Caco-2 (cell line): ENCODE data around the gene PEX26. TPM values are rescaled to one million over a fixed set of nuclear protein-coding genes. Genes with fewer than 3 reads are reported as not detected.
"Not testable (repeated sequence)": the region's sequence is repeated elsewhere in the genome, so short reads cannot be mapped to it uniquely, and the experiment has no call there.

ENCODE experiments used
- BruUV-seq: library from RNA; stranded (reverse); fragments of 400-500 nt; replicated peaks from 2 replicates; lab custom pipeline; 2021; lab: Mats Ljungman, UMichigan
- CTCF ChIA-PET: fragments of 300-600 bp; sonication (Branson Sonifier 250); formaldehyde crosslinking; loops from one replicate; lab custom pipeline; 2022; ENCODE audit warnings: antibody characterized with exemption; lab: Charles Lee
- POLR2A ChIA-PET: fragments of 300-600 bp; sonication (Branson Sonifier 250); formaldehyde crosslinking; loops from one replicate; lab custom pipeline; 2022; ENCODE audit warnings: antibody characterized with exemption; lab: Charles Lee
- DNase-seq, 2 experiments: peaks; one replicate each; pipeline versions ENCODE4 v3.0.0 to v3.0.0-alpha.2; 2020 to 2022
- H3K27me3 ChIP-seq: replicated peaks from 2 replicates; pipeline ENCODE4 v1.6.0; 2011; ENCODE audit warnings: low read length; ENCODE audit not compliant: control insufficient read depth, insufficient read depth
- H3K36me3 ChIP-seq: 2 replicates; pipeline ENCODE4 v1.5.1; 2011; ENCODE audit warnings: low read length; ENCODE audit not compliant: control insufficient read depth, insufficient read depth
- H3K4me1 ChIP-seq: fragments of 250-450 bp; sonication (Bioruptor Pico); 2 replicates; pipeline ENCODE4 v1.5.1; 2020; ENCODE audit warnings: mild to moderate bottlenecking
- H3K4me3 ChIP-seq: 2 replicates; pipeline ENCODE4 v1.5.1; 2011; ENCODE audit warnings: low read depth, mild to moderate bottlenecking, control low read depth, low read length
- H3K9me3 ChIP-seq: fragments of 250-450 bp; sonication (Bioruptor Pico); 2 replicates; pipeline ENCODE4 v1.5.1; 2020; ENCODE audit warnings: mild to moderate bottlenecking, moderate library complexity
- H3K27ac Mint-ChIP-seq: one replicate; pipeline ENCODE4 v1.8.0; 2022; ENCODE audit warnings: mixed read lengths; ENCODE audit not compliant: unreplicated experiment
- H3K27me3 Mint-ChIP-seq: one replicate; pipeline ENCODE4 v1.8.0; 2022; ENCODE audit warnings: mixed read lengths; ENCODE audit not compliant: insufficient read depth, unreplicated experiment
- H3K36me3 Mint-ChIP-seq: one replicate; pipeline ENCODE4 v1.8.0; 2022; ENCODE audit warnings: mild to moderate bottlenecking, mixed read lengths; ENCODE audit not compliant: insufficient read depth, unreplicated experiment
- H3K4me1 Mint-ChIP-seq: one replicate; pipeline ENCODE4 v1.8.0; 2022; ENCODE audit warnings: low read depth, mixed read lengths; ENCODE audit not compliant: unreplicated experiment
- H3K4me3 Mint-ChIP-seq: one replicate; pipeline ENCODE4 v1.8.0; 2022; ENCODE audit warnings: mild to moderate bottlenecking, moderate library complexity, mixed read lengths; ENCODE audit not compliant: unreplicated experiment
- H3K9me3 Mint-ChIP-seq: one replicate; pipeline ENCODE4 v1.8.0; 2022; ENCODE audit warnings: mixed read lengths; ENCODE audit not compliant: unreplicated experiment
- intact Hi-C: fragments of 100-400 bp; cut with micrococcal nuclease; formaldehyde crosslinking; loops from one replicate; pipeline ENCODE4 v1.10.0; 2022; ENCODE audit not compliant: unreplicated experiment
- total RNA-seq: library from RNA; stranded (reverse); gene quantifications from 2 replicates; pipeline ENCODE4 v1.2.3, GENCODE V29; 2022
- TF ChIP-seq, protein P1 (sequence below), 2 experiments: fragments of 200-600 bp in 1 of 2; IDR thresholded peaks; 1 replicate in 1 of 2; 2 replicates in 1 of 2; pipeline versions ENCODE4 v1.5.1 to v1.8.0; 2011 to 2022; ENCODE audit warnings: antibody characterized with exemption in 1 of 2, control low read depth in 1 of 2, inconsistent platforms in 1 of 2, low read depth in 1 of 2, low read length in 1 of 2, mild to moderate bottlenecking in 1 of 2, moderate library complexity in 1 of 2; ENCODE audit not compliant: insufficient read depth in 1 of 2, severe bottlenecking in 1 of 2, unreplicated experiment in 1 of 2

PEX26 gene
- total RNA-seq, 1 experiment from 2014 or later = 40.6 TPM

GRCh38 chr22:18053216-18053946 lies 24.4 kb upstream of the PEX26 start:
- H3K4me3 ChIP-seq, intact Hi-C loops: not testable (repeated sequence)
- H3K4me1 Mint-ChIP-seq = peaks cover 38% of the 10 kb centered on the region

DNA sequence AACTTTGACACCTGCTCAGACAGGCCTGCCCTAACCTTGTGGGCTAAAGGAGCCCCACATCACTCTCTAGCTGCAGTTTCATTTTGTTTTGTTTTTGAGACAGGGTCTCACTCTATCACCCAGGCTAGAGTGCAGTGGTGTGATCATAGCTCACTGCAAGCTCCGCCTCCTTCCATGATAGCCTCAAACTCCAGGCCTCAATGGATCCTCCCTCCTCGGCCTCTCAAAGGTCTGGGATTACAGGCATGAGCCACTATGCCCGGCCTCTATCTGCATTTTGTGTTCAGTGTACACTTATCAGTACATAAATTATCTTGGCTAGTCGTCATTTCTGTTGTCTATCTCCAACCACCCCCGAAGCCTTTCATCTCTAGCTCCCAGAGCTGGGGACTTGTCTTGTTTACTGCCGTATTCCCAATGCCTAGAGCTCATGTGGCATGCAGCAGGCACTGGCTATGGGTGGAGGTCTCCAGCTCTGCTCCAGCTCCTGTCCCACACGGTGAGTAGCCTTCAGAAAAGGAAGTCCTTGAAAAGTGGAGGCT lies 22.1 kb upstream of the PEX26 start:
- intact Hi-C loops = no loop called here
- H3K9me3 ChIP-seq = no peaks in the 10 kb centered on the region
- CTCF ChIA-PET = no interaction called here
- no peaks in the 10 kb centered on the region for H3K36me3 ChIP-seq
- peaks cover 50% of the 10 kb centered on the region for H3K4me1 ChIP-seq
- Mint-ChIP-seq H3K36me3 (no peaks in the 10 kb centered on the region), H3K27me3 (no peaks in the 10 kb centered on the region), H3K4me3 (no peak overlapping the region), H3K4me1 (peaks cover 44% of the 10 kb centered on the region), H3K27ac (peak overlapping the region; percentile 23), H3K9me3 (peaks cover 10% of the 10 kb centered on the region)
- BruUV-seq = no TSS peak
- no peaks in the 10 kb centered on the region for H3K27me3 ChIP-seq
- H3K4me3 ChIP-seq = no peak overlapping the region
- POLR2A ChIA-PET = interaction anchor here (0.6 kb wide), 1 partner anchor 17 kb away, joined by 7 read pairs; no protein-coding TSS in a partner anchor
- DNase-seq = no peak
- TF ChIP-seq, protein P1, sequence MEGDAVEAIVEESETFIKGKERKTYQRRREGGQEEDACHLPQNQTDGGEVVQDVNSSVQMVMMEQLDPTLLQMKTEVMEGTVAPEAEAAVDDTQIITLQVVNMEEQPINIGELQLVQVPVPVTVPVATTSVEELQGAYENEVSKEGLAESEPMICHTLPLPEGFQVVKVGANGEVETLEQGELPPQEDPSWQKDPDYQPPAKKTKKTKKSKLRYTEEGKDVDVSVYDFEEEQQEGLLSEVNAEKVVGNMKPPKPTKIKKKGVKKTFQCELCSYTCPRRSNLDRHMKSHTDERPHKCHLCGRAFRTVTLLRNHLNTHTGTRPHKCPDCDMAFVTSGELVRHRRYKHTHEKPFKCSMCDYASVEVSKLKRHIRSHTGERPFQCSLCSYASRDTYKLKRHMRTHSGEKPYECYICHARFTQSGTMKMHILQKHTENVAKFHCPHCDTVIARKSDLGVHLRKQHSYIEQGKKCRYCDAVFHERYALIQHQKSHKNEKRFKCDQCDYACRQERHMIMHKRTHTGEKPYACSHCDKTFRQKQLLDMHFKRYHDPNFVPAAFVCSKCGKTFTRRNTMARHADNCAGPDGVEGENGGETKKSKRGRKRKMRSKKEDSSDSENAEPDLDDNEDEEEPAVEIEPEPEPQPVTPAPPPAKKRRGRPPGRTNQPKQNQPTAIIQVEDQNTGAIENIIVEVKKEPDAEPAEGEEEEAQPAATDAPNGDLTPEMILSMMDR (IDR thresholded peaks at IDR 0.05; ENCODE audit: insufficient read depth in 1 of 2, low read depth in 1 of 2, low read length in 1 of 2, severe bottlenecking in 1 of 2, unreplicated experiment in 1 of 2) = no peak

More at GRCh38 chr22:18053216-18053946, 24.4 kb upstream of the PEX26 start:
- H3K27ac Mint-ChIP-seq = peak overlapping the region; percentile 25
- H3K27me3 ChIP-seq, H3K27me3 Mint-ChIP-seq, H3K36me3 ChIP-seq, H3K9me3 ChIP-seq, CTCF ChIA-PET, H3K36me3 Mint-ChIP-seq, H3K4me3 Mint-ChIP-seq, BruUV-seq, H3K9me3 Mint-ChIP-seq, POLR2A ChIA-PET, DNase-seq: not testable (repeated sequence)
- H3K4me1 ChIP-seq = peaks cover 43% of the 10 kb centered on the region

DNA sequence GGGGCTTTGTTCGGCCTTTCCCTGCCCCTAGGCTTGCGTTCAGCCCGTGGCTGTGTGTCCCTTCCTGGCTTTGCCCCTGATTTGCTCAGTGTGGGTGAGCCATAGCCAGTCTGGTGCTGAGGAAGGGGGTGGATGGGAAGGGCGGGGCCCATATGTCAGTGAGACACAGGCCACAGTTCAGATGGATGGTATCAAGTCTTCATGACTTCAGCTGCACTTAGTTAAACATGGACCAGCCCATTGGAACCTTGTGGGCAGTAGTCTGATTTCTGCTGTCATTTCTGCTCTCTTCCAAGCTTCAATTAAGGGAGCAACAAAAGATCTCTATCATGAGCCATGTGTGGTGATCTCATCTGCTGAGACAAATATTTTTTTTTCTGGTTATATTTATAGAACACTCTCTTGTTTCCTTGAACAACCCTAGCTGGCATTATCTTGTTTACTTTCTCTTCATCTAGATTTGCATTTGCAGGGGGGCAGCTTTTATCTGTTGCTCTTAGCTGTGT lies 21.6 kb upstream of the PEX26 start:
- no peak for DNase-seq
- Histone ChIP-seq H3K36me3 (no peaks in the 10 kb centered on the region), H3K4me3 (no peak overlapping the region), H3K9me3 (no peaks in the 10 kb centered on the region), H3K4me1 (peaks cover 55% of the 10 kb centered on the region), H3K27me3 (no peaks in the 10 kb centered on the region)
- Mint-ChIP-seq H3K36me3 (no peaks in the 10 kb centered on the region), H3K27ac (peak overlapping the region; percentile 23), H3K27me3 (no peaks in the 10 kb centered on the region), H3K9me3 (peaks cover 10% of the 10 kb centered on the region), H3K4me1 (peaks cover 44% of the 10 kb centered on the region), H3K4me3 (no peak overlapping the region)
- intact Hi-C loops = no loop called here
- ChIA-PET POLR2A (interaction anchor here (0.6 to 0.9 kb wide), 2 partner anchors 9 to 18 kb away, joined by 3 to 7 read pairs; no protein-coding TSS in a partner anchor), CTCF (interaction anchor here (0.7 kb wide), 1 partner anchor 23 kb away, joined by 6 read pairs; no protein-coding TSS in a partner anchor)
- TF ChIP-seq, protein P1 (IDR thresholded peaks at IDR 0.05; ENCODE audit: insufficient read depth in 1 of 2, low read depth in 1 of 2, low read length in 1 of 2, severe bottlenecking in 1 of 2, unreplicated experiment in 1 of 2) = no peak
- BruUV-seq = no TSS peak
